ENCODE data around the gene NWD2. TPM values are rescaled to one million over a fixed set of nuclear protein-coding genes. Genes with fewer than 3 reads are reported as not detected.

Gene NWD2
- total and polyA plus RNA-seq, 7 donors: under 0.01 to 2.3 (median 0.35) TPM

GRCh38 chr4:37324546-37324945 lies 80.0 kb downstream of the NWD2 start:
- Histone ChIP-seq H3K36me3 (no peaks in the 10 kb centered on the region), H3K4me1 (no peaks in the 10 kb centered on the region), H3K27me3 (no peaks in the 10 kb centered on the region), H3K4me3 (no peak overlapping the region), H3K27ac (no peak overlapping the region), H3K9me3 (no peaks in the 10 kb centered on the region)
- 20 to 67% methylated on average over 6 of the region's 6 CpGs for WGBS, 2 donors
- DNase-seq: no peak
- TF ChIP-seq POLR2A (IDR thresholded peaks at IDR 0.05) (no peak), POLR2AphosphoS5 (IDR thresholded peaks at IDR 0.05) (no peak)
- TF ChIP-seq, protein P1, sequence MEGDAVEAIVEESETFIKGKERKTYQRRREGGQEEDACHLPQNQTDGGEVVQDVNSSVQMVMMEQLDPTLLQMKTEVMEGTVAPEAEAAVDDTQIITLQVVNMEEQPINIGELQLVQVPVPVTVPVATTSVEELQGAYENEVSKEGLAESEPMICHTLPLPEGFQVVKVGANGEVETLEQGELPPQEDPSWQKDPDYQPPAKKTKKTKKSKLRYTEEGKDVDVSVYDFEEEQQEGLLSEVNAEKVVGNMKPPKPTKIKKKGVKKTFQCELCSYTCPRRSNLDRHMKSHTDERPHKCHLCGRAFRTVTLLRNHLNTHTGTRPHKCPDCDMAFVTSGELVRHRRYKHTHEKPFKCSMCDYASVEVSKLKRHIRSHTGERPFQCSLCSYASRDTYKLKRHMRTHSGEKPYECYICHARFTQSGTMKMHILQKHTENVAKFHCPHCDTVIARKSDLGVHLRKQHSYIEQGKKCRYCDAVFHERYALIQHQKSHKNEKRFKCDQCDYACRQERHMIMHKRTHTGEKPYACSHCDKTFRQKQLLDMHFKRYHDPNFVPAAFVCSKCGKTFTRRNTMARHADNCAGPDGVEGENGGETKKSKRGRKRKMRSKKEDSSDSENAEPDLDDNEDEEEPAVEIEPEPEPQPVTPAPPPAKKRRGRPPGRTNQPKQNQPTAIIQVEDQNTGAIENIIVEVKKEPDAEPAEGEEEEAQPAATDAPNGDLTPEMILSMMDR (IDR thresholded peaks at IDR 0.05): no peak
- intact Hi-C loops (cut with DNase I): no loop called here

- Histone ChIP-seq H3K27me3 (no peaks in the 10 kb centered on the region), H3K4me3 (no peak overlapping the region), H3K9me3 (no peaks in the 10 kb centered on the region), H3K4me1 (no peaks in the 10 kb centered on the region), H3K27ac (no peak overlapping the region), H3K36me3 (no peaks in the 10 kb centered on the region)
- WGBS, 2 donors: 70 to 85% methylated on average over 1 of the region's 1 CpG
- no peak for DNase-seq
- intact Hi-C loops (cut with DNase I): no loop called here
- TF ChIP-seq POLR2AphosphoS5 (IDR thresholded peaks at IDR 0.05) (no peak), EP300 (IDR thresholded peaks at IDR 0.05) (no peak), POLR2A (IDR thresholded peaks at IDR 0.05) (no peak)
- TF ChIP-seq, protein P1 (IDR thresholded peaks at IDR 0.05): no peak
Observed at GRCh38 chr4:37326852-37327251, 82.3 kb downstream of the NWD2 start.

GRCh38 chr4:37338972-37339371 lies 94.4 kb downstream of the NWD2 start:
- Histone ChIP-seq H3K9me3 (no peaks in the 10 kb centered on the region), H3K27me3 (no peaks in the 10 kb centered on the region), H3K4me1 (no peaks in the 10 kb centered on the region), H3K4me3 (no peak overlapping the region), H3K27ac (no peak overlapping the region), H3K36me3 (no peaks in the 10 kb centered on the region)
- intact Hi-C loops (cut with DNase I): no loop called here
- no peak for DNase-seq
- no peak for TF ChIP-seq POLR2A (IDR thresholded peaks at IDR 0.05)
- no peak for TF ChIP-seq EP300 (IDR thresholded peaks at IDR 0.05)
- no peak for TF ChIP-seq POLR2AphosphoS5 (IDR thresholded peaks at IDR 0.05)
- TF ChIP-seq, protein P1 (IDR thresholded peaks at IDR 0.05): no peak

- H3K27me3 ChIP-seq: no peaks in the 10 kb centered on the region
- H3K36me3 ChIP-seq: no peaks in the 10 kb centered on the region
- TF ChIP-seq POLR2AphosphoS5 (IDR thresholded peaks at IDR 0.05): no peak
- TF ChIP-seq EP300 (IDR thresholded peaks at IDR 0.05): no peak
- TF ChIP-seq, protein P1 (IDR thresholded peaks at IDR 0.05): no peak
- TF ChIP-seq POLR2A (IDR thresholded peaks at IDR 0.05): no peak
- no peaks in the 10 kb centered on the region for H3K4me1 ChIP-seq
- H3K4me3 ChIP-seq: no peak overlapping the region
- DNase-seq: no peak
- intact Hi-C loops (cut with DNase I): no loop called here
- H3K27ac ChIP-seq: no peak overlapping the region
- H3K9me3 ChIP-seq: no peaks in the 10 kb centered on the region
- WGBS, 2 donors: 78 to 84% methylated on average over 2 of the region's 2 CpGs
Observed at GRCh38 chr4:37358748-37359147, 114.2 kb downstream of the NWD2 start.

- intact Hi-C loops (cut with DNase I): no loop called here
- WGBS, 2 donors: 43 to 53% methylated on average over 4 of the region's 4 CpGs
Observed at GRCh38 chr4:37359261-37359660, 114.7 kb downstream of the NWD2 start.

More at GRCh38 chr4:37359261-37359660, 114.7 kb downstream of the NWD2 start:
- Histone ChIP-seq H3K27me3 (no peaks in the 10 kb centered on the region), H3K9me3 (no peaks in the 10 kb centered on the region), H3K36me3 (no peaks in the 10 kb centered on the region), H3K4me1 (no peaks in the 10 kb centered on the region), H3K27ac (no peak overlapping the region), H3K4me3 (no peak overlapping the region)
- no peak for TF ChIP-seq EP300 (IDR thresholded peaks at IDR 0.05)
- TF ChIP-seq POLR2A (IDR thresholded peaks at IDR 0.05): no peak
- DNase-seq: no peak
